ENCODE results near the gene TEX13C.
"Not testable (repeated sequence)": the region's sequence is repeated elsewhere in the genome, so short reads cannot be mapped to it uniquely, and the experiment has no call there.

TEX13C gene

DNA sequence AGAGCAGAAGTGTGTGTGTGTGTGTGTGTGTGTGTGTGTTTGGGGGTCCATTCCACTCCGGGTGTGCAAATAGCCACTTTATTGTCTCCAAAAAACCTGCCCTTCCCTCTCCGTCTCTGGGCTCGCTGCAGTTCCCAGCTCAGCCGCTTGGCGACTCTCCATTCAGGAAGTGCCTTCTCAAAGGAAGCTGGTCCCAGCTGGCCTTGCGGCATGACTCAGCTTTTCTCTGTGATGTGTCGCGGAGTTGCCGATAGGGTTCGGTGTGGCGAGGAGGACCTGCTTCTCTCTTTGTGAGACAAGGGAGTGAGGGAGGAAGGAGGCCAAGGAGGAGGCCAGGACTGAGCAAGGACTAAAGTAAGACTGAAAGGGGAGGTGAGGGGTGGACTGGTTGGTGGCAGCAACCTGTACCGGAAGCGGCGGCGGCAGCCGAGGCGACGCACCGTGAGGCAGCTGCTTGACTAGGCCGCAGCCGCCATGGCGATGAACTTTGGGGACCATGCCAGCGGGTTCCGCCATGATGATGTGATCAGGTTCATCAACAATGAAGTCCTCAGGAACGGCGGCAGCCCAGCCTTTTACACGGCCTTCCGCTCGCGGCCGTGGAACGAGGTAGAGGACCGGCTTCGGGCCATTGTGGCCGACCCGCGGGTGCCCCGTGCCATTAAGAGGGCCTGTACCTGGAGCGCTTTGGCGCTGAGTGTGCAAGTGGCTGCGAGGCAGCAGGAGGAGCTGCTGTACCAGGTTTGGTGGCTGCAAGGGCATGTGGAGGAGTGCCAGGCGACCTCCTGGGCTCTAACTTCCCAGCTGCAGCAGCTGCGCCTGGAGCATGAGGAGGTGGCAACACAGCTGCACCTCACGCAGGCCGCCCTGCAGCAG lies at the start of gene TEX13C:
Gene TEX13C (plus strand): TSS at position 226 of the 876 bp plus-strand sequence. CDS start 249 bp downstream, at position 475.
- no peak for DNase-seq (ENCODE audit: low spot score)

DNA sequence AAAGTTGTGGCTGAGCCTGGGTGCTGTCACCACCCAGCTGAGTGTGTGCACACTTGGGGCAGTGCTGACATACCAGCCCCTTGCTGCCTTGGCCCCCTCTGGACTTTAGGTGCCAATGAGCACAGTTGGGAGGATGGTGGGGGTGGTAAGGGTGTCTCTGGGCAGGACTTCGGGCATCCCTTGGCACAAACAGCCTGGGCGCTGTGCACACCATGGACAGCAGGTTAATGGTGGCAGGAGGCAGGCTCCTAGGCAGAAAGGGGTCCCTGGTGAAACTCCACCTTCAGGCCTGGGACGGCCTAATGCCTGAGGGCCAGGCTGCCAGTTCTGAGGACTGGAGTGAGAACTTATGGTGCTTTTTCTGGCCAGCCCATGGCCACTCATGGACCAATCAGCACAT lies 32.4 kb upstream of the TEX13C start:
- DNase-seq (ENCODE audit: low spot score) = no peak

- DNase-seq (ENCODE audit: low spot score) = no peak
These were observed 31.3 kb upstream of the TEX13C start for GRCh38 chrX:125288343-125288742.

DNA sequence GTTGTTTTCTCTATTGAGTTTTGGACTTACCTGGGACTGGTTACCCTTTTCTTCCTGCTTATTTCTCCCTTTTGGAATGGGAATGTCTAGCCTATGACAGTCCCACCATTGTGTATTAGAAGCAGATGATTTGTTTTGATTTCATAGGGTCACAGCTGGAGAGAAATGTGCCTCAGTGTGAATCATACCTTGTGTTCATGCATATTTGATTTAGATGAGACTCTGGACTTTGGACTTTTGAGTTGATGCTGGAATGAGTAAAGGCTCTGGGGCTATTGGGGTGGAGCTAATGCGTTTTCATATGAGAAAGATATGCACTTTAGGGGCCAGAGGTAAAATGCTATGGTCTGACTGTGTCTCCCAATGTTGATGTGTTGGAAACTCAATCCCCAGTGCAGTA lies 30.5 kb upstream of the TEX13C start:
- DNase-seq (ENCODE audit: low spot score) = no peak

GRCh38 chrX:125289920-125290319 lies 29.8 kb upstream of the TEX13C start:
- DNase-seq (ENCODE audit: low spot score) = no peak

DNA sequence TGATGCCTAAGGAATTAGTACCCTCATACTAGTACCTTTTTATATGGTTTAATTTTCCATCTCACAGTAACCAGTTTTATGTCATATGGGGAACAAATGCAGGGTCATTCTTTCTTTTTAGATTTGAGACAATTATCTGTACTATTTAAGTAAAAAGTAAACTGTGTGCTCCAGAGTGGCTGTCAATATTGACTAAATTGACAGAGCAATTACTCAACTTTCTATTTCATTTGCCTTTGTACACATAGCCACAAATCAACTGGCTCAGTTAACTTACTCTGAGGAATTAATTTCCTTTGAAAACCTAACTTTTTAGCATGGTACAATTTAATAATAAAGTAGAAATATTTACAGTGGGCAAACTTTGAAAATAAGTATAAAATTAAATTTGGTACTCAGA lies 28.5 kb upstream of the TEX13C start:
- DNase-seq (ENCODE audit: low spot score) = no peak

DNA sequence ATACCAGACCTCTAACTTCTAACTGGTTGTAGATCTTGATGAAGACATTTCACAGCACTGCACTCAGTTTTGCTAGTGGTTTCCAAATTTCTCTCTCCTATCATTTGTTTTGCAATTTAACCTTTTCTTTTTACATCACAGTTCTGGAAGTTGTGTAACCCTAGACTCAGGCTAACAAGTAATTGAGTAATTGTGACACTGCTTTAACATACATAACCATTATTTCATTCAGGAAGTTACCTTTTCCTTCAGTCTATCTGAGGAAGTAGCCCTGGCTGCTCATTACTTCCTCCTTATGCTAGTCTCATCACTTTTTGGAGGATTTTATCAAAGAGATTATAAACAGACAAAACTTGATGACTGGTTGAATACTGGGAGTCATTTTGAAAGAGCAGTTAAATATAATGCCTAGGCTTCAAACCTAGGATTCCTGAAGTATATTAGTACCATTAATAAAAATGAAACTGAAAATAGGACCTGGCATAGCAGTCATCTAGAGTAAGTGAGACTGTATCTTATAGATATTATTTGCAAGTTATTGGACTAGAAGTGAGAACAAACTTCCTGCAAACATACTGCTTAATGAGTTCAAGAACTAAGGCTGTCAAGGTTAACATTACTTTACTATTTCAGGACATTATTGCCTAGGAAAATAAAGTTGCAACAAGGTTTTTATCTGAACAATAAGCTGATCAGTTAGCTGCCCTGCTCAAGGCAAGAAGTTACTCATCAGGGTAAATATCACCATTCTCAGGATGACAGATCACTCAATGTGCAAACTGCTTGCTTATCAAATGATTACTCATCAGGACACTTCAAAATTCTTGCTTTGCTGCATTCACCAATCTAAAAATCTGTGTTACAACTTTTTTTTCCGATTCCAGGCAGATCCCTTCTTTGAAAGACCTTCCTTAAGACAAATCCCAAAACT lies 25.6 kb upstream of the TEX13C start:
- DNase-seq (ENCODE audit: low spot score) = no peak

GRCh38 chrX:125295337-125295736 lies 24.3 kb upstream of the TEX13C start:
- no peak for DNase-seq (ENCODE audit: low spot score)

GRCh38 chrX:125298871-125299270 lies 20.8 kb upstream of the TEX13C start:
- DNase-seq (ENCODE audit: low spot score) = no peak

DNA sequence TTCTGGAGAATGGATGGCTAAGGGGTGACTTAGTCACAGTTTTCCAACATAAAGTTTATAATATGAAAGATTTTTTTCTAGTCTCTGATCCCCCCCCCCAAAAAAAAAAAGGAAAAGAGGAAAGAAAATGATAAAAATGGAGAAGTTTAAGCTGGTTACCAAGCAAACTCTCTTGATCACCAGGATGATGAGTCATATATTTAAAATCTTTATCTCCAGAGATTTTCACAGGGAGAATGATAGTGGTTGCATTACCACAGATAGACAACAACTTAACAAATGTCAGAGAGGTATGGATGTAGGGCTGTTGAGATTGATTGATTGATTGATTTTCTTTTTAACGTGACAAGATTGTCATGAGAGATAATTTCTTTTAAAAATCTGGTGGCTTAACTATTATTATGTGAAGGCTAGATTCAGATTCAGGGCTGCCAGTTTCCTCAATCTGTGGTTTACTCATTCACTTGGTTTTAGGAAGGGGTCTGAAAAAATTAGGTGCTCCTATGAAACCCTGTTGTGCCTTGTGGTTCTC lies 13.3 kb upstream of the TEX13C start:
- DNase-seq (ENCODE audit: low spot score) = no peak

DNA sequence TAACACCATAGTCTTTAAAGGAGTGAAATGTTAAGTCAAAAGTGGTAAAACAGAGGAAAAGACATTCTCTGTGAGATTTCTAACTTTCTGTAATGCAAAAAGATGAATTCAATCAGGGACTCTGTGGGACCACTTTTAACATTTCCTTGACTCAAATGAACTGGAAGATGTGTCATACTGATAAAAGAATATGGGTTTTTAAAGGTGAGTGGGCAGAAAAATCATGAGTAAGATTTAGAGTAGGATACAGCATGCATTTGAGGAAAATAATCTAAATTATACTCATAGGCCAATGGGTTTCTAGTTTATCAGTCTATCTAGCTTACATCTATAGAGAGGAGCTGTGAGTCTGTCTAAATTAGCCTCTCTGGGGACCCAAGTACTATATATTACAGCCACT lies 11.0 kb upstream of the TEX13C start:
- no peak for DNase-seq (ENCODE audit: low spot score)

- not testable (repeated sequence) for DNase-seq (ENCODE audit: low spot score)
These were observed 505 bp upstream of the TEX13C start for GRCh38 chrX:125319166-125319565.

- no peak for DNase-seq (ENCODE audit: low spot score)
These were observed 2.8 kb downstream of the TEX13C start for GRCh38 chrX:125322431-125322830.

DNA sequence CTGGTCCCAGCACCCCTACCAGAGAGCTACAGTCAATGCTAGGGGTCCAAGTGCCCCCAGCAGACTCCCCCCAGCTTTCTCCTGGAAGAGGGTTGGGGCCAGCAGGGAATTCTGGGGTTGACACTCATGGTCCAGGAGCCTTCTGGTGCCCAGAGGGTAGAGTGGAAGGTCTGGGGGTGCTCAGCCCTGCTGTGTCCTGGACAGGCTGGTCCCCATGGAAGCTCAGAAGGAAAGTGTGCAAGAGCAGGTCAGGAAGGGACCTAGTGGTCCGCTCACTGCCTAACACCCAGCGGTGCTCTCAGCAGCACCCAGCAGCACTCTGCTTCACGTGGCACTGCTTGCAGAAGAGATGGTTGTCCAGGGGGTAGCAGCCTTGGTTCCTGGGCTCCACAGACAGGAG lies 6.9 kb downstream of the TEX13C start:
- DNase-seq (ENCODE audit: low spot score) = no peak

GRCh38 chrX:125327891-125328290 lies 8.2 kb downstream of the TEX13C start:
- no peak for DNase-seq (ENCODE audit: low spot score)

DNA sequence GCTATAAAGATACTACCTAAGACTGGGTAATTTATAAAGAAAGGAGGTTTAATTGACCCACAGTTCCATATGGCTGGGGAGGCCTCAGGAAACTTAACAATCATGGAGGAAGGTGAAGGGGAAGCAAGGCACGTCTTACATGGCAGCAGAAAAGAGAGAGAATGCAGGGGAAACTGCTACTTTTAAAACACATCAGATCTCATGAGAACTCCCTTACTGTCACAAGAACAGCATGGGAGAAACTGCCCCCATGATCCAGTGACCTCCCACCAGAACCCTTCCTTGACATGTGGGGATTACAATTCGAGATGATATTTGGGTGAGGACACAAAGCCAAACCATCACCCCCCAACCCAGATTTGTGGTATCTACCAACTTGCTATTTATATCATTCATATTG lies 13.9 kb downstream of the TEX13C start:
- no peak for DNase-seq (ENCODE audit: low spot score)

DNA sequence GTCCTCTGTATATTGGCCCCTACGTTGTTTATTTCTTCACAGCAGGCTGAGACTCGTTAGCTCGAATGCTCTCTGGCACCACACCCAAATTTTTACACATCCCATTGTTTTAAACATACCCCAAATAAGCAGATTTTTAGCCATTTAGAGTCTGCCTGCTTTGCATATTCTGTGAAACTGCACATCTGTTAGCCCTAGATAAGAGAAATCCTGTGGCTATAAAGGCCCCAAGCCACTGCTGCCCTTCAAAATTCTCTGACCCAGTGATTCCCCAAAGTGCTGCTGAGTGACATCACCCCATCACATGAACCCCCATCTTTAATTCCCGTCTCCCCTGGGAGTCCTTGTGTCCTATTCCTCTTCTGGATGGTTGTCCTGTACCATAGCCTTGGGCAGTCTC lies 20.8 kb downstream of the TEX13C start:
- DNase-seq (ENCODE audit: low spot score) = no peak

DNA sequence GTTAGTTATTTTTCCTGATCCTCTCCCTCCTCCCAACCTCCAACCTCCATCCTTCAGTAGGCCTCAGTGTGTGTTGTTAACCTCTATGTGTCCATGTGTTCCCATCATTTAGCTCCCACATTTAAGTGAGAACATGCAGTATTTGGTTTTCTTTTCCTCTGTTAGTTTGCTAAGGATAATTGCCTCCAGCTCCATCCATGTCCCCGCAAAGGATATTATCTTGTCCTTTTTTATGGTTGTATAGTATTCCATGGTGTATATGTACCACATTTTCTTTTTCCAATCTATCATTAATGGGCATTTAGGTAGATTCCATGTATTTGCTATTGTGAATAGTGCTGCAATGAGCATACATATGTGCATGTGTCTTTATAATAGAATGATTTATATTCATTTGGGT lies 54.5 kb downstream of the TEX13C start:
- DNase-seq (ENCODE audit: low spot score) = no peak
